K562 (cell line): Measurements from ENCODE around the gene CNKSR1. TPM values are rescaled to one million over a fixed set of nuclear protein-coding genes. Genes with fewer than 3 reads are reported as not detected.

Experiments
- BHLHE40 ChIP-seq: IDR thresholded peaks from 2 replicates; pipeline ENCODE4 v1.6.1; 2011; ENCODE audit warnings: low read length, improper control_type of control experiment
- DACH1 ChIP-seq: fragments of 450-650 bp; IDR thresholded peaks from 2 replicates; pipeline ENCODE4 v1.6.1; 2018; ENCODE audit not compliant: partially characterized antibody
- DMBX1 ChIP-seq: fragments of 250-450 bp; sonication (Bioruptor Pico); IDR thresholded peaks from 2 replicates; pipeline ENCODE4 v1.8.0; 2022; ENCODE audit warnings: inconsistent platforms, mild to moderate bottlenecking, moderate library complexity, borderline replicate concordance
- MCM2 ChIP-seq: fragments of 450-650 bp; IDR thresholded peaks from 2 replicates; pipeline ENCODE4 v1.6.1; 2017; ENCODE audit warnings: low read depth, mild to moderate bottlenecking
- MCM5 ChIP-seq: fragments of 450-650 bp; IDR thresholded peaks from 2 replicates; pipeline ENCODE4 v1.6.1; 2016; ENCODE audit warnings: low read depth
- NCOR1 ChIP-seq: fragments of 450-650 bp; IDR thresholded peaks from 2 replicates; pipeline ENCODE4 v1.6.1; 2016; ENCODE audit warnings: mild to moderate bottlenecking, moderate library complexity
- PRMT5 ChIP-seq: sonication (generic); formaldehyde crosslinking; IDR thresholded peaks from 2 replicates; pipeline ENCODE4 v1.5.0; 2020; ENCODE audit warnings: missing genetic modification reagents
- RBM14 ChIP-seq: fragments of 200-400 bp; formaldehyde crosslinking; IDR thresholded peaks from 2 replicates; pipeline ENCODE4 v1.6.1; 2018; ENCODE audit warnings: low read depth, mild to moderate bottlenecking, low read length, moderate library complexity, borderline replicate concordance; ENCODE audit not compliant: insufficient read depth
- SIN3A ChIP-seq, 2 experiments: fragments of 150-350 bp in 1 of 2; IDR thresholded peaks; 2 replicates each; pipeline ENCODE4 v1.6.1; 2011 to 2016; ENCODE audit warnings: borderline replicate concordance in 2 of 2, low read depth in 2 of 2, low read length in 2 of 2, mild to moderate bottlenecking in 2 of 2, moderate library complexity in 2 of 2; ENCODE audit not compliant: control insufficient read depth in 1 of 2
- SMARCA4 ChIP-seq: fragments of 450-650 bp; IDR thresholded peaks from 2 replicates; pipeline ENCODE4 v1.6.1; 2016
- STAT5A ChIP-seq: IDR thresholded peaks from 2 replicates; pipeline ENCODE4 v1.6.1; 2012; ENCODE audit warnings: low read length, inconsistent platforms, borderline replicate concordance
- TEAD2 ChIP-seq: fragments of 450-650 bp; IDR thresholded peaks from 2 replicates; pipeline ENCODE4 v1.6.1; 2016; ENCODE audit warnings: missing genetic modification characterization, control low read depth, missing compliant biosample characterization
- THRAP3 ChIP-seq: fragments of 450-650 bp; IDR thresholded peaks from 2 replicates; pipeline ENCODE4 v1.6.1; 2016; ENCODE audit warnings: mild to moderate bottlenecking, inconsistent platforms, borderline replicate concordance
- ZNF347 ChIP-seq: fragments of 450-650 bp; formaldehyde crosslinking; IDR thresholded peaks from 2 replicates; pipeline ENCODE4 v1.4.0; 2020; ENCODE audit warnings: low read depth, mild to moderate bottlenecking, moderate library complexity
- ZNF431 ChIP-seq: sonication (generic); formaldehyde crosslinking; IDR thresholded peaks from 2 replicates; pipeline ENCODE4 v1.8.0; 2022; ENCODE audit warnings: mild to moderate bottlenecking, missing genetic modification reagents
- polyA plus RNA-seq, 8 experiments: library from polyadenylated mRNA; depleted of rRNA in 4 of 8; stranded (reverse) in 5 of 8; unstranded in 3 of 8; fragments of >200 nt; fragmentation: Nextera tagmentation in 2 of 8; fragmentation: Illumina TruSeq in 1 of 8; extraction: Ambion mirVana in 2 of 8; extraction: Trizol in 1 of 8; gene quantifications; 2 replicates each; pipeline versions ENCODE4 v1.2.1 to v1.2.3, GENCODE V29; 2011 to 2014; ENCODE audit warnings: inconsistent platforms in 1 of 8, missing spikeins in 1 of 8
- total RNA-seq, 7 experiments: library from RNA; depleted of rRNA in 6 of 7; stranded (reverse); fragments of >200 nt in 6 of 7; fragmentation: Illumina TruSeq in 2 of 7; extraction: Trizol in 2 of 7; gene quantifications; 2 replicates each; pipeline versions ENCODE4 v1.2.1 to v1.2.3, GENCODE V29; 2011 to 2021; ENCODE audit warnings: low replicate concordance in 1 of 7
- TF ChIP-seq, protein P1 (sequence below): fragments of 450-650 bp; IDR thresholded peaks from 2 replicates; pipeline ENCODE4 v1.6.1; 2016; ENCODE audit warnings: low read depth, mild to moderate bottlenecking, moderate library complexity
- TF ChIP-seq, protein P2 (sequence below), 2 experiments: fragments of 450-650 bp; IDR thresholded peaks; 2 replicates each; pipeline ENCODE4 v1.6.1; 2016; ENCODE audit warnings: mild to moderate bottlenecking in 2 of 2, borderline replicate concordance in 1 of 2, low read depth in 1 of 2, moderate library complexity in 1 of 2
- TF ChIP-seq, protein P3 (sequence below): fragments of 250-450 bp; sonication (Bioruptor Pico); IDR thresholded peaks from 2 replicates; pipeline ENCODE4 v1.8.0; 2021; ENCODE audit warnings: moderate library complexity, mild to moderate bottlenecking, inconsistent platforms

The CNKSR1 gene
- total and polyA plus RNA-seq, 9 of the 15 experiments (the other 6 are each of a cell fraction or from before 2014, with no cell fraction given): 0.03 to 2.8 (median 1.1) TPM

DNA sequence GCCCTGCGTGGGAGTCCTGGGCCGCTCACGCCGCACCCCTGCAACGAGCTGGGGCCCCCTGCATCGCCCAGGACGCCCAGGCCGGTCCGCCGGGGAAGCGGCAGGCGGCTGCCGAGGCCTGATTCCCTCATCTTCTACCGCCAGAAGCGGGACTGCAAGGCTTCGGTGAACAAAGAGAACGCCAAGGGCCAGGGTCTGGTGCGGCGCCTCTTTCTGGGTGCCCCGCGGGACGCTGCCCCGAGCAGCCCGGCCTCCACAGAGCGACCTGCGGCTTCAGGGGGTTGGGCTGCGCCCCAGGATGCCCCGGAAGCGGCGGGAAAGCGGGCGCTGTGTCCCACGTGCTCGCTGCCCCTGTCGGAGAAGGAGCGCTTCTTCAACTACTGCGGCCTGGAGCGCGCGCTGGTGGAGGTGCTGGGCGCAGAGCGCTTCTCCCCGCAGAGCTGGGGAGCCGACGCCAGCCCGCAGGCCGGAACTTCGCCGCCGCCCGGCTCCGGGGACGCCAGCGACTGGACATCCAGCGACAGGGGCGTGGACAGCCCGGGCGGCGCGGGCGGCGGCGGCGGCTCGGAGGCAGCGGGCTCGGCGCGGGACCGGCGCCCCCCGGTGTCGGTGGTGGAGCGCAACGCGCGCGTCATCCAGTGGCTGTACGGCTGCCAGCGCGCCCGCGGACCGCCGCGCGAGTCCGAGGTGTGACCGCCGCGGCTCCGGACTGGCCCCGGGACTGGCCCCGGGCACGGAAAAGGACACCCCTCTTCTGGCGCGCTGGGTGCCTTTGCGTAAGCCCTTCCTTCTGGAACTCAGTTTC, 15.7 kb upstream of the CNKSR1 start (continued):
- TF ChIP-seq ZNF431 (CRISPR knock-in tag) (peak; percentile 88), MCM2 (no peak), MCM5 (no peak), NCOR1 (no peak), BHLHE40 (no peak), SMARCA4 (no peak), SIN3A (IDR thresholded peaks at IDR 0.05; ENCODE audit: borderline replicate concordance in 2 of 2, control insufficient read depth in 1 of 2, low read depth in 2 of 2, low read length in 2 of 2) (no peak; a peak in 1 of 4 replicates), TEAD2 (no peak), DMBX1 (CRISPR knock-in tag) (peak; percentile 87; the same call in 1 of the 2 replicates), PRMT5 (no peak), THRAP3 (no peak), ZNF347 (CRISPR knock-in tag) (no peak), RBM14 (0 out of 2 replicates have a peak, but pooled peaks have one; percentile 76), DACH1 (no peak), STAT5A (no peak)
- TF ChIP-seq, protein P1, sequence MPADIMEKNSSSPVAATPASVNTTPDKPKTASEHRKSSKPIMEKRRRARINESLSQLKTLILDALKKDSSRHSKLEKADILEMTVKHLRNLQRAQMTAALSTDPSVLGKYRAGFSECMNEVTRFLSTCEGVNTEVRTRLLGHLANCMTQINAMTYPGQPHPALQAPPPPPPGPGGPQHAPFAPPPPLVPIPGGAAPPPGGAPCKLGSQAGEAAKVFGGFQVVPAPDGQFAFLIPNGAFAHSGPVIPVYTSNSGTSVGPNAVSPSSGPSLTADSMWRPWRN: no peak
- TF ChIP-seq, protein P2, sequence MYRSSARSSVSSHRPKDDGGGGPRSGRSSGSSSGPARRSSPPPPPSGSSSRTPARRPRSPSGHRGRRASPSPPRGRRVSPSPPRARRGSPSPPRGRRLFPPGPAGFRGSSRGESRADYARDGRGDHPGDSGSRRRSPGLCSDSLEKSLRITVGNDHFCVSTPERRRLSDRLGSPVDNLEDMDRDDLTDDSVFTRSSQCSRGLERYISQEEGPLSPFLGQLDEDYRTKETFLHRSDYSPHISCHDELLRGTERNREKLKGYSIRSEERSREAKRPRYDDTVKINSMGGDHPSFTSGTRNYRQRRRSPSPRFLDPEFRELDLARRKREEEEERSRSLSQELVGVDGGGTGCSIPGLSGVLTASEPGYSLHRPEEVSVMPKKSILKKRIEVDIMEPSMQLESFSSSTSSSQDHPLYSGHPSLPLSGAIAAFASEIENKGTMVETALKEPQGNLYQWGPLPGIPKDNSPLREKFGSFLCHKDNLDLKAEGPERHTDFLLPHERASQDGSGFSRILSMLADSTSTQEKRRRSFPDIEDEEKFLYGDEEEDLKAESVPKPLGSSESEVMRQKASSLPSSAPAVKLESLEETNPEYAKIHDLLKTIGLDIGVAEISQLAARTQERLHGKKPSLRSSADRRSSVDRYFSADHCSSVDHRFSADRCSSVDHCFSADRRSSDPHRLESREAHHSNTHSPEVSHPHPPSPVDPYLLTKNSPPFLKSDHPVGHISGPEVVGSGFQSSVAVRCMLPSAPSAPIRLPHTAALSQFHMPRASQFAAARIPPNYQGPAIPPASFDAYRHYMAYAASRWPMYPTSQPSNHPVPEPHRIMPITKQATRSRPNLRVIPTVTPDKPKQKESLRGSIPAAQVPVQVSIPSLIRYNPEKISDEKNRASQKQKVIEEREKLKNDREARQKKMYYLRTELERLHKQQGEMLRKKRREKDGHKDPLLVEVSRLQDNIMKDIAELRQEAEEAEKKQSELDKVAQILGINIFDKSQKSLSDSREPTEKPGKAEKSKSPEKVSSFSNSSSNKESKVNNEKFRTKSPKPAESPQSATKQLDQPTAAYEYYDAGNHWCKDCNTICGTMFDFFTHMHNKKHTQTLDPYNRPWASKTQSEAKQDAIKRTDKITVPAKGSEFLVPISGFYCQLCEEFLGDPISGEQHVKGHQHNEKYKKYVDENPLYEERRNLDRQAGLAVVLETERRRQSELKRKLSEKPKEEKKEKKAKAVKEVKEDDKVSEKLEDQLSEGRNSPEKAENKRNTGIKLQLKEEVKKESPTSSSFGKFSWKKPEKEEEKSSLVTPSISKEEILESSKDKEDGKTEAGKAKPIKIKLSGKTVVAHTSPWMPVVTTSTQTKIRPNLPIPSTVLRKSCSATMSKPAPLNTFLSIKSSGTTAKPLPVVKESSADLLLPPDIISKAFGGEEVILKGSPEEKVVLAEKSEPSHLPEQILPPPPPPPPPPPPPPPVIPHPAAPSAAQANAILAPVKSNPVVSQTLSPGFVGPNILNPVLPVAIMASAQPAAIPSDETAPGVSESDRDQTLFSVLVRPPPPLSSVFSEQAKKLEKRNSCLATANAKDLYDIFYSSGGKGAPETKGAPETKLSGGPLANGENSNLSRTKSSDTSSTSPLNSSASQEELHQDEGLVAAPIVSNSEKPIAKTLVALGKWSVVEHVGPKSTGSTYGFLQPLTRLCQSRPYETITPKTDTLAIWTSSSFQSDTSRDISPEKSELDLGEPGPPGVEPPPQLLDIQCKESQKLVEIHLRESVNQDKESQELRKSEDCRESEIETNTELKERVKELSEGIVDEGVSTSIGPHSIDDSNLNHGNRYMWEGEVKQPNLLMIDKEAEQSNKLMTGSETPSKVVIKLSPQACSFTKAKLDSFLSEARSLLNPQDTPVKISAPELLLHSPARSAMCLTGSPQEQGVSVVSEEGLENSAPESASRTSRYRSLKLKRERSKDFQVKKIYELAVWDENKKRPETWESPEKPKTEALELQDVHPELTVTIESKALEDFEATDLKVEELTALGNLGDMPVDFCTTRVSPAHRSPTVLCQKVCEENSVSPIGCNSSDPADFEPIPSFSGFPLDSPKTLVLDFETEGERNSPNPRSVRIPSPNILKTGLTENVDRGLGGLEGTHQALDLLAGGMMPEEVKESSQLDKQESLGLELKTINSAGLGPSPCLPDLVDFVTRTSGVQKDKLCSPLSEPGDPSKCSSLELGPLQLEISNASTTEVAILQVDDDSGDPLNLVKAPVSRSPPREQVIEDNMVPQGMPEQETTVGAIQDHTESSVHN (IDR thresholded peaks at IDR 0.05; ENCODE audit: borderline replicate concordance in 1 of 2, low read depth in 1 of 2): no peak
- TF ChIP-seq, protein P3, sequence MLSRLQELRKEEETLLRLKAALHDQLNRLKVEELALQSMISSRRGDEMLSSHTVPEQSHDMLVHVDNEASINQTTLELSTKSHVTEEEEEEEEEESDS: no peak
